ENCODE measurements around the gene ACACB.

Gene ACACB

DNA sequence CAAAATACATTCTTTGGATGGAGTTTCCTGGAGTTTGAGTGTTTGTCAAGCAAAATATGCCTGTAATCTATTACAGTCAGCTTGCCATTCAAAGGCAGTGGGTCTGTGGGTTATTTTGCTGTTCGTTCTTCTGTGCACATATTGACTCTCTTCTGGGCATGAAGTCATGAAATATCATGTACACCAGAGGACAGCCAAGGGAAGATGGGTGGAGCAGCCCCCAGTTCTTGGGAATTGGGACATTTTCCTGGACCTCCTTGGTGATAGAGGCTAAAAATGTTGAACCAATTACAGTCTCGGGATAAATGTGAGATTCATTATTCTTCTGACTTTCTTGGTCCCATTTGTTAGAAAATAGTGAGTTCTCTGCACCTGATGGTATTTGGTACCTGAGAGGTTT is 103.6 kb downstream of the ACACB start:
- no peak for DNase-seq (ENCODE audit: low read depth)

DNA sequence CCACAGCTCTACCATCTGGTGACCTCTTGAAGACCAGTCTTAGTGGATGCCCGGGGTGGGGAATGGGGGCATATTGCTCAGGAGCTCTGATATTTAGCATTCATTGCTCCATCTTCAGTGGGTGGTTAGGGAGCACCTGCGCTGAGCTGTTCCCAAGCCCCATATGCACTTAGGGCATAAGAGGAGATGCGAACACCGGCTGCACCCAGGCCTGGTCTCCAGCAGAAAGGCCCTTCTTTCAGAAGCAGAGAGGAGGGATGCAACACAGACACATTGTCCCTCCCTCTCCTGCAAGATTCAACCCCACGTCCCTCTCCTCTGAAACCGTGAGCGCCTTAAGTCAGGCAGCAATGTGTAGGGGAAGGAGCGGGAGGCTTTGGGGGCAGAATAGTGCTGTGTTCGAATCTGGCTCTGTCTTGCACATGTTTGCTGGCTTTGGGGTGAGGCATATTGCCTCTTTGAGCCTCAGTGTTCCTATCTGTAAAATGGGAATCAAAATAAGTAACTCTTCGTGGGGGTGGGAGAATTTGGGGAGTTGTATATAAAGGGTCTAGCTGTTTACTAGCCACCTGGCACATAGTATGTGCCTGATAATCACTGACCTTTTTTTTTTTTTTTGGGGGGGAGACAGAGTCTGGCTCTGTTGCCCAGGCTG is 105.0 kb downstream of the ACACB start:
- DNase-seq (ENCODE audit: low read depth), result no peak

DNA sequence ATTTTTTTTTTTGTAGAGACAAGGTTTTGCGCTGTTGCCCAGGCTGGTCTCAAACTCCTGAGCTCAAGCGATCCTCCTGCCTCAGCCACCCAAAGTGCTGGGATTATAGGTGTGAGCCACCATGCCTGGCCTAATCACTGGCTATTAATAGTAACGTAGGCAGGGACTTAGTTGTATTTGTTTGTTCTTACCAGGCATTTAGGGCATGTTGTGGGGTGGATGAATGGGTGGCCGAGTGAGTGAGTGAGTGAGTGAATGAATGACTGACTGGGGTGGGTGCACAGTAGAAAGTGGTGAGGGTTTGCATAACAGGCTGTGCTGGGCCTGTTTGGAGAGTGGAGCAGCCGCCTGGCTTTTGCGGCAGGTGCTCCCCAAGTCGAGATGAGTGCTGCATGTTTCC is 105.7 kb downstream of the ACACB start:
- DNase-seq (ENCODE audit: low read depth), result no peak

DNA sequence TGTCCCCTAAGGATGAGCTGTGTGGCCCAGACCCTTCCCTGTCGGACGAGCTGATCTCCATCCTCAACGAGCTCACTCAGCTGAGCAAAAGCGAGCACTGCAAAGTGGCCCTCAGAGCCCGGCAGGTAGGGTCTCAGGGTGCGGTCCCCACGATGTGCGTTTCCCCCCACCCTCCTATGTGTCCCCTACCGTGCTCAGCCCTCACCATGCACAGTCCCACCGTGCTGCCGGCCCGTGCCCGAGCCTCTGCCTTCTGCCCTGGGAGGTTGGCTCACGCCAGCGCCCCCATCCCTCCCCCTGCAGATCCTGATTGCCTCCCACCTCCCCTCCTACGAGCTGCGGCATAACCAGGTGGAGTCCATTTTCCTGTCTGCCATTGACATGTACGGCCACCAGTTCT is 106.1 kb downstream of the ACACB start:
- no peak for DNase-seq (ENCODE audit: low read depth)

DNA sequence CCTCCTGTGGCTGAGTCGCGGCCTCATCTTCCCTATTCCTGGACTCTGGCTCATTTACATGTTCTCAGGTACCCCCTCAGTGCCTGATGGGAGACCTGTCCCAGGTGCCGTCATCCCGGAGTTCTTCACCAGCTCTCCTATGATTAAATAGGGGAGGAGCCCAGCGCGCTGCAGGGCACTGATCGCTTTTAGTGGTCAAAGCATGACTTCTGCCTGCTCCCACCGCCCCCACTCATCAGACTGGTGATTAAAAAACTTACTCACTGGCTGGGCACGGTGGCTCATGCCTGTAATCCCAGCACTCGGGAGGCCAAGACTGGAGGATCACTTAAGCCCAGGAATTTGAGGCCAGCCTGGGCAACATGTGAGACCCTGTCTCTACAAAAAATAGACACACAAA is 106.8 kb downstream of the ACACB start:
- no peak for DNase-seq (ENCODE audit: low read depth)

DNA sequence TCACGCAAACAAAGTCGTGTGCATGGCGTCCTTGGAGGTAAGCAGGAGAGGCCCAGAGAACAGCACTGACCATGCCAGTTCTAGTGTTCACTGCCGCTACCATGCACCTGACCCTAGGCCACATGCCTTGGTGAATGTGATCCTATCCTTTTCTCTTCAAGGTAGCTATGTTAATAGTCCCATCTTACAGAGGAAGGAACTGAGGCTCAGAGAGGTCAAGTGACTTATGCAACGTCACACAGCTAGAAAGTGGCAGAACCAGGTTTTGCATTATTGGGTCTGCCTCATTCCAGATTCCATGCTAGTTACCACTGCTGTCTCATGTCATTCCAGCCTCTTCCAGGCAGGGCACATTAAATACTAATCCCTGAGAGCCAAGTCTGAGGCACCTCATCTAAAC is 107.5 kb downstream of the ACACB start:
- DNase-seq (ENCODE audit: low read depth), result no peak

DNA sequence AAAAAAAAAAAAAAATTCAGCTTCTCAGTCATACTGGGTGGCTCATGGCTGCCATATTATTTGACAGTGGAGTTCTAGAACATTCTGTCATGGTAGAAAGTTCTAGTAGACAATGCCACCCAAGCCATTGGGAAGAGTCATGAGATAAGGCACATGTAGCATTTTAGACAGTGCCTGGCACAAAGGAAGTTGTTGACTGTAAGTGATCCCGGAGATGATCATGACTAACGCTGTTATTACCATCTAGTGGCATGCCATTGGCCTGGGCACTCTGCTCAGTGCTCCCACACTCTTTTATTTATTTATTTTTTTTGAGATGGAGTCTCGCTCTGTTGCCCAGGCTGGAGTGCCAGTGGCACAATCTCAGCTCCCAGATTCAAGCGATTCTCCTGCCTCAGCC is 112.3 kb downstream of the ACACB start:
- no peak for DNase-seq (ENCODE audit: low read depth)

DNA sequence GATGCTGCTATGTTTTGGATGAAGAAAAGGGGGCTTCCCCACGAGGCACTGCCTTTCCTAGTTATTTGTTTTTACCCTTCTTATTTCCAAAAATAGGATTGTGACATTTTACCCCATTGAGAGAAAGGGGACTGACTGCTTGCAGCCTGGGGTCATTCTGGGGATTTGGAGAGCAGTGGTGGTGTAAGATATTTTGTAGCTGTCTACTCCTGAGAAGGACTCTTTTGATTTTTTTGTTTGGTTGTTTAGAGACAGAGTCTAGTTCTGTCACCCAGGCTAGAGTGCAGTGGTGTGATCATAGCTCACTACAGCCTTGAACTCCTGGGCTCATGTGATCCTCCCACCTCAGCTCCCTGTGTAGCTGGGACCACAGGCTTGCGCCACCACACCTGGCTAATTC is 113.8 kb downstream of the ACACB start:
- DNase-seq (ENCODE audit: low read depth), result no peak

DNA sequence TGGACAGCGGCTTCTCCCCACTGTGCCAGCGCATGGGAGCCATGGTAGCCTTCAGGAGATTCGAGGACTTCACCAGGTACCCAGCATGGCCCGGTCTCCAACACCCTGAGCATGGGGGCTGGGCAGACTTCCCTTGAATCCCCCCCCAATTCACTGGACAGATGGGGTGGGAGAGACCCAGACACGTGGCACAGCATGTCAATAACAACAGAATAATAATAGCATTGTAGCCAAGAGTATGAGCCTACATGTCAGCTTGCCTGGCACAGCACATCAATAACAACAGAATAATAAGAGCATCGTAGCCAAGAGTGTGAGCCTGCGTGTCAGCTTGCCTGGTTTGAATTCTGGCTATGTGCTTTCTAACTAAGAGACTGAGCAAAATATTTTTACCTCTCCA is 116.3 kb downstream of the ACACB start:
- no peak for DNase-seq (ENCODE audit: low read depth)

DNA sequence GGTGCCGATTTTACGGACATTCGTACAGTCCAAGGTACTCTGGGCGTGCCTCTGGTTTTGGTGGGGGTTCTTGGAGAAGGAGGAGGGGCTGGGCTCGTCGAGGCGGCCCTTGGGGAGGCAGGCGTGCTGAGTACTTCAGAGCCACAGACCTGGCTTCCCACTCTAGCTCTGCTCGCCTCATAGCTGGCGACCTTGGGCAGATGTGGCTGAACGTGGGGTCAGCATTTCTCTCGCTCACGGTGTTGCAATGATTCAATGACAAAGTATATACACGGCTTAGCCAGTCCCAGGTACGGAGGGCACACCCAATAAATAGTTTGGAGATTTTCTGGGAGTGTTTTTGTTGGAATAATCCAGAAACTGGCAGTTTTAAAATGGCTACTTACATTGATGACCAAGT is 117.6 kb downstream of the ACACB start:
- DNase-seq (ENCODE audit: low read depth), result no peak

DNA sequence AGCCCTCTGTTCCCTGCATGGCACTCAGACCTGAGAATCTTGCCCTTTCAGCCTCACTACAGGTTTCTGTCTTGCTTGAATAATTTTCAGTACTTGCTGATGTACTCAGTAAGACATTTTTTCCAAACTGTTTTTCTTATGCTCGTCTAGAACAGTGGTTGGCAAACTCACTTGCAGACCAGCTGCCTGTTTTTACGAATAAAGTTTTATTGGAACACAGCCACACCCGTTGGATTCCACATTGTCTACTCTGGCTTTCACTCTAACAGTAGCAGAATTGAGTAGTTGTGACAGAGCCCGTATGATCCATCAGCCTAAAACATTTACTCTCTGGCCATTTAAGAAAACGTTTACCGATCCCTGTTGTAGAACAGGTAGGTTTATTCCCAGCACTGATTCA is 119.9 kb downstream of the ACACB start:
- DNase-seq (ENCODE audit: low read depth), result no peak

DNA sequence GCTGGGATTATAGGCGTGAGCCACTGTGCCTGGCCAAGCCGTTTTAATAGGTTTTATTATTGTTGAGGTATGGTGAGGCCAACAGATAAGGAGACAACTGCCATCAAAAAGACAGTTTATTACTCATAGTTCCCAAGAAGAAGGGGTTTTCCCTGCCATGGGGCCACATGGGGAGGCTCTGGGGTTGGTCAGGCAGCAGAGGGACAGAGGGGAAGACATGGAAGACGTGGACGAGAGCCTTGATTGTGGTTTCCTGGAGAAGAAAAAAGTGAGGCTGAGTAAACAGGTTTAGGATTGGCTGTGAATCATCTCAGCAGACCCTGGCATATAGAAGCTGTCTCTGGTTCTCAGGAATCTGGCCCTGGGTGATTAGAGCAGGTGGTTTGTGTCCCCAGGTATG is 122.8 kb downstream of the ACACB start:
- no peak for DNase-seq (ENCODE audit: low read depth)

DNA sequence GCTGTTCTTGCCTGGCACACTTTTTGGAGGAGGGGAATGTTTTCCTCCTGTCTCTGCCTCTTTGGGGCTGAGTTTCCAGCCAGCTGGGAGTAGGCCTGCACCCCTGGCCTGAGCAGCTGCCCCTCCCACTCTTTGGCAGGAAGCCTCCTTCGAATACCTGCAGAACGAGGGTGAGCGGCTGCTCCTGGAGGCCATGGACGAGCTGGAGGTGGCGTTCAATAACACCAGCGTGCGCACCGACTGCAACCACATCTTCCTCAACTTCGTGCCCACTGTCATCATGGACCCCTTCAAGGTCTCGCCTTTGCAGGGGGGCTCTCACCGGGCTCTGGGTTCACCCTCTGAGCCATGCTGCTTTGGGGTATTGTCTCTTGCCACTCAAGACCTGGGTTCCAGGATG is 123.3 kb downstream of the ACACB start:
- no peak for DNase-seq (ENCODE audit: low read depth)

DNA sequence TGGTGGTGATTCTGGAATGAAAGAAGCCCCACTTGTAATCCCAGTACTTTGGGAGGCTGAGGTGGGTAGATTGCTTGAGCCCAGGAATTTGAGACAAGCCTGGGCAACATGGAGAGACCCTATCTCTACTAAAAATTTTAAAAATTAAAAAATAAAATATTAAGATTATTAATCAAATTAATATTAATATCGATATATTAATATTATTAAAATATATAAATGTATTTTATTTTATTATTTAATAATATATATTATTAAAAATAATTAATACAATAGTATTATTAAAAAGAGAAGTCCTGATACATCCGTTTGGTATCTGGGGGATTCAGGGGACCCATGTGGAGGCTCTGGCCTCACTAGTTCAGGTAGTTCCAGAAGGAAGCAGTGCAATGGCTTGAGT is 124.0 kb downstream of the ACACB start:
- no peak for DNase-seq (ENCODE audit: low read depth)

DNA sequence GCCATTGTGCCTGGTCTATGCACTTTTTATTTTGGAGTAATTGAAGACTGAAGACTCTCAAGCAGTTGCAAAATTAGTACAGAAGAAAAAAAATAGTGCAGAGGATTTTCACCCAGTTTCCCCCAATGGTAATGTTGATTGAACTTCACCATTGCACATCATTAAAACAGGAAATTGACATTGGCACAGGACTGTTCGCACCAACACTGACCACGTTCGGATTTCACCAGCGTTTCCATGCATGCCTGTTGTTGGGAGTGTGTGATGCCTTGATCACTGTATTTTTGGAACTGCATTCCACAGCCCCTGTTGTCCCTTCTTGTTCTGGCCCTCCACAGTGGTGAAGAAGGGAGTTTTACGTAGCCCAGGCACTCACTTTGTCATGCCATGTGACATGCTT is 125.5 kb downstream of the ACACB start:
- DNase-seq (ENCODE audit: low read depth), result no peak

DNA sequence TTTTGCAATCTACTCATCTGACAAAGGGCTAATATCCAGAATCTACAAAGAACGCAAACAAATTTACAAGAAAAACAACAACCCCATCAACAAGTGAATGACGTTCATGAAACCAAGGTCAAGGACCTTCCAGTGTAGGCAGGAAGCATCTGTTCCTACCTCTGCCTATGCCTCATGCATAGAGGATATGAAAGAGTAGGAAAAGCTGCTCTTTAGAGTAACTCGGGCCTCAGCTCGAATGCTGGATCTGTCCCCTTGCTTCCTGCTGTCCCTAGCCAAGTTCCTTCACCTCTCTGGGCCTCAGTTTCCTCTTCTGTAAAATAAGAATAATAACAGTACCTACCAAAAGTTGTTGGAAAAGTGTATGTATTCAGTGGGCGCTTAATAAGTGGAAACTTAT is 127.7 kb downstream of the ACACB start:
- no peak for DNase-seq (ENCODE audit: low read depth)

DNA sequence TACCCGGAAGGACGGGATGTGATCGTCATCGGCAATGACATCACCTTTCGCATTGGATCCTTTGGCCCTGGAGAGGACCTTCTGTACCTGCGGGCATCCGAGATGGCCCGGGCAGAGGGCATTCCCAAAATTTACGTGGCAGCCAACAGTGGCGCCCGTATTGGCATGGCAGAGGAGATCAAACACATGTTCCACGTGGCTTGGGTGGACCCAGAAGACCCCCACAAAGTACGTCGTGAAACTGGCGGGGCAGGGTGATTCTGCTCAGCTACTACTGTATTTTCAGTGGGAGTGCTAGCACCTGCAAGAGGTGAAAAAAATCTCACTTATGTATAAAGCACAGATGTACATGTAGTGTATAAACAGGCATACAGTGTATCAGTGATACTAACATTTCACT is 129.8 kb downstream of the ACACB start:
- no peak for DNase-seq (ENCODE audit: low read depth)

DNA sequence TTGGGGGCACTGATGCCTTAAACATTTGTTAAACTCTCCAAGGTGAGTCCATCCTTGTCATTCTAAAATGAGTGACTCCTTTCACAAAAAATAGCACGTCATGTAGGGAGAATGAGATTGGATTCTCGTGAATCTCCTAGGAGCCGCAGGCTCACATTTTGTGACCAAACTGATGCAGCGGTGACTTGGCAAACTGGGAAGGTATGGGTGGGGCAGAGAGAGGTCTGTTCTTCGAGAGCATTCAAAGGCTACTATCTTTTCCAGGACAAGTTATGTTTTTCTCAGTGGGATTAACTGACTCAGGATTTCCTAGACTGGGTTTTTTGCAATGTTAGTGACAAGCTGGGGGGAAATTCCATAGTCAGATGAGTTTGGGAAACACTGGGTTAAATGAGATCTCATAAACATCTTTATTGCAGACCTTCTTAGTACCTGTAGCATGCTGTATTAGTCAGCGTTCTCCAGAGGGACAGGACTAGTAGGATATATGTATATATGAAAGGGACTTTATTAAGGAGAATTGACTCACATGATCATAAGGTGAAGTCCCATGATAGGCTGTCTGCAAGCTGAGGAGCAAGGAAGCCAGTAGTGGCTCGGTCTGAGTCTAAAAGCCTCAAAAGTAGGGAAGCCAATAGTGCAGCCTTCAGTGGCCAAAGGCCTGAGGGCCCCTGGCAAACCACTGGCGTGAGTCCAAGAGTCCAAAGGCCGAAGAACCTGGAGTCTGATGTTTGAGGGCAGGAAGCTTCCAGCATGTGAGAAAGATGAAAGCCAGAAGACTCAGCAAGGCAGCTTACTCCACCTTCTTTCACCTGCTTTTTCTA is 131.7 kb downstream of the ACACB start:
- DNase-seq (ENCODE audit: low read depth), result no peak

DNA sequence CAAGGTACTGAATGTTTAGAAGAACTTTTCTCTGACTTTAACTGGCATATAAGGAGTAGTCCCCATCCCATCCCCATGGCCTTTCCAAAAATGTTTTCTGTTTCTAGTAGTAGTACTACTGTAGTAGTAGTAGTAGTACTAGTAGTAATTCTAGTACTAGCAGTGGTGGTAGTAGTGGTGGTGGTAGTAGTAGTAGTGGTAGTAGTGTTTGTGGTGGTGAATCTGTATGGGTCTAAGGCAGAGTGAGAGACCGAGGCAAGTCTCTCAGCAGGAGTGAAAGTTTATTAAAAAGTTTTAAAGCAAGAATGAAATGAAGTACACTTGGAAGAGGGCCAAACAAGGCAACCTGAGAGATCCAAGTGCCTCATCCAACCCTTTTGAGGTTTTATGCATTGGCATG is 134.1 kb downstream of the ACACB start:
- no peak for DNase-seq (ENCODE audit: low read depth)

DNA sequence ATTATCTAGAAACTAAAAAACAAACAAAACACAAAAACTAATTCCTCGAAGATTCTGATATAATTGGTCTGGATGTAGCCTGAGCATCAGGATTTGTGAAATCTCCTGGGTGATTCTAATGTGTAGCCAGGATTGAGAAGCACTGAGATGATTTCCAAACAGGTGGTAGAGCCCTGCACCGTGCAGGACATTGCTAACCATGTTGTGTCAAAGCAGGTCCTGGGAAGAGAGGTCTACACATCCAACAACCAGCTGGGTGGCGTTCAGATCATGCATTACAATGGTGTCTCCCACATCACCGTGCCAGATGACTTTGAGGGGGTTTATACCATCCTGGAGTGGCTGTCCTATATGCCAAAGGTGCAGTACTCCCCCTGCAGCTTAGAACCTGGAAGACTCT is 136.4 kb downstream of the ACACB start:
- no peak for DNase-seq (ENCODE audit: low read depth)

DNA sequence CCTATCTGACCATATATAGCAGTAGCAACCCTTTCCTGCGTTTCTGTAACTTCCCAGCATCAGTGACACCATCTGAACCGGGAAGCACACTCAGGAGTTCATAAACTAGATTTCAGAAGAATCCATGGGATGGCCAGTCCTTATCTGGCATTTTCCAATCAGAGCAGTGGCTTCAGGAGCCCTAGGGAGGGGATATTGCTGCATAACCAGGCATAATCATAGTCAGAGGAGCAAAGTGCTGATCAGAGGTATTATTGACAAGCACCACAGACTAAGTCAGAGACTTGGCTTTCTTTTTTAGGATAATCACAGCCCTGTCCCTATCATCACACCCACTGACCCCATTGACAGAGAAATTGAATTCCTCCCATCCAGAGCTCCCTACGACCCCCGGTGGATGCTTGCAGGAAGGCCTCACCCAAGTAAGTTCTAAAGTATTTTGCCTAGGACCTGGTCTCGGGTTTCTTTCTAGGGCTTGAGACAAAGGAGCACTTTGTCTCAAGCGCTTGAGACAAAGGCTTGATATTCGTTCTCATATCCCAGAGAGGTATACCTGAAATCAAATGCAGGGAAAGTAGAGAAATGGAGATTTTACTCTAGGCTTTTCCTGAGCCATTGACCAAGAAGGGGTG is 137.6 kb downstream of the ACACB start:
- no peak for DNase-seq (ENCODE audit: low read depth)

DNA sequence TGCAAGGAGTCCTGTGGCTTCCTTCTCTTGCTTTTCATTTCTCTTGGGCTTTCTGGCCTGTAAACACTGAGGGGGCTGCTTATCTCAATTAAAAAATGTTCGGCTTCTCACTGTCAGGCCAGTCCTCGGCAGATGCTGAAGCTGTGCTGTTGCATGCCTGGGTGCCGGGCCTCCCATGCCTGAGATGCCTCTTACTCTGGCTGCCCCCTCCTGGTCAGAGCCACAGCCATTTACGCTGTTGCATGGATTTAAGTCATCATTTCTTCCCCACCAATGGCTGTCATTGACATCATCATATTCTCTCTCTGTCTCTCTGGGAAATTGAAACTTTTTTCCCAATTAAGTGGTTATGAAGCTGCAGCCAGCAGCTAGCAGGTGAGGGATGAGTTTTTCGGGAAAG is 139.0 kb downstream of the ACACB start:
- no peak for DNase-seq (ENCODE audit: low read depth)

DNA sequence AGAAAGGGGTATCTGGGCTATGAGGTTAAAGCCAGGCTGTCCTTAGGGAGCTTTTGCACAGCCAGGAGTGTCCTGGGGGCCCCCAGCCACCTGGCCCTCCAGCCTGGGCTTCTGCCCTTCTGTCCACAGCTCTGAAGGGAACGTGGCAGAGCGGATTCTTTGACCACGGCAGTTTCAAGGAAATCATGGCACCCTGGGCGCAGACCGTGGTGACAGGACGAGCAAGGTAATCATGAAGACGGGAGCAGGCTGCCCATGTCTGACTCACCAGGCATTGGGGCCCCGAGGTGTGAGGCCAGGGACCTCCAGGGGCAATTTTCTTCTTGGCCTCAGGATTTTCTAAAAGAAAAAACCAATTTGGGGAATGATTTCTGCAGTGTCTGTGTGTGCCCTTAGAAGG is 139.6 kb downstream of the ACACB start:
- no peak for DNase-seq (ENCODE audit: low read depth)

DNA sequence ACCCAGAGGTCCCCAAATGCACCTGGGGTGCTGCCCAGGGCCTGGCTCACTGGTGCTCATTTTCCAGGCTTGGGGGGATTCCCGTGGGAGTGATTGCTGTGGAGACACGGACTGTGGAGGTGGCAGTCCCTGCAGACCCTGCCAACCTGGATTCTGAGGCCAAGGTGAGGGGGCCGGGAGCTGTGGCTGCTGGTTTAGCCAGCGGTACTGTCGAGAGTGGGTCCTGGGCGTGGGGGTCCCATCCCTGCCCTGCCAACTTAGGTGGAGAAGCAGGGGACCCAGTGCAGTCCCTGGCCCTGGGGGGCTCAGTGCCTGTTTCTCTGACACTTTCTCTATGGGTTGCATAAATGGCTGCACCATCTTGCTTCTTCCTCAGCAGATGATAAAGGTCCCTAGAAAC is 141.8 kb downstream of the ACACB start:
- DNase-seq (ENCODE audit: low read depth), result no peak

Measured in HS-5 (cell line).